Suppressor macrophage treated with lipopolysaccharide for 4 hours (primary cell): ENCODE measurements around the gene NCK1.
"Not testable (repeated sequence)": the region's sequence is repeated elsewhere in the genome, so short reads cannot be mapped to it uniquely, and the experiment has no call there.

Experiments
- DNase-seq: peaks from one replicate; pipeline ENCODE4 v3.0.0-alpha.2; 2020

Gene NCK1

GRCh38 chr3:136869282-136869681, 7.3 kb downstream of the NCK1 start:
- no peak for DNase-seq

- not testable (repeated sequence) for DNase-seq
These were observed 10.2 kb downstream of the NCK1 start for GRCh38 chr3:136872258-136872657.

DNA sequence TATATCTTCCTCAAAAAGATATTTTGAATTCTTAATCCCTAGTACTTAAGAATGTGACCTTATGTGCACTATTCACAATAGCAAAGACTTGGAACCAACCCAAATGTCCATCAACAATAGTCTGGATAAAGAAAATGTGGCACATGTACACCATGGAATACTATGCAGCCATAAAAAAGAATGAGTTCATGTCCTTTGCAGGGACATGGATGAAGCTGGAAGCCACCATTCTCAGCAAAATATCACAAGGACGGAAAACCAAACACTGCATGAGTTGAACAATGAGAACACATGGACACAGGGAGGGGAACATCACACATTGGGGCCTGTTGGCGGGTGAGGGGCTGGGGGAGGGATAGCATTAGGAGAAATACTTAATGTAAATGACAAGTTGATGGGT, 17.5 kb downstream of the NCK1 start:
- DNase-seq = not testable (repeated sequence)

- DNase-seq = no peak
These were observed 20.6 kb downstream of the NCK1 start for GRCh38 chr3:136882571-136882970.

GRCh38 chr3:136883967-136884720, 22.1 kb downstream of the NCK1 start:
- no peak for DNase-seq

DNA sequence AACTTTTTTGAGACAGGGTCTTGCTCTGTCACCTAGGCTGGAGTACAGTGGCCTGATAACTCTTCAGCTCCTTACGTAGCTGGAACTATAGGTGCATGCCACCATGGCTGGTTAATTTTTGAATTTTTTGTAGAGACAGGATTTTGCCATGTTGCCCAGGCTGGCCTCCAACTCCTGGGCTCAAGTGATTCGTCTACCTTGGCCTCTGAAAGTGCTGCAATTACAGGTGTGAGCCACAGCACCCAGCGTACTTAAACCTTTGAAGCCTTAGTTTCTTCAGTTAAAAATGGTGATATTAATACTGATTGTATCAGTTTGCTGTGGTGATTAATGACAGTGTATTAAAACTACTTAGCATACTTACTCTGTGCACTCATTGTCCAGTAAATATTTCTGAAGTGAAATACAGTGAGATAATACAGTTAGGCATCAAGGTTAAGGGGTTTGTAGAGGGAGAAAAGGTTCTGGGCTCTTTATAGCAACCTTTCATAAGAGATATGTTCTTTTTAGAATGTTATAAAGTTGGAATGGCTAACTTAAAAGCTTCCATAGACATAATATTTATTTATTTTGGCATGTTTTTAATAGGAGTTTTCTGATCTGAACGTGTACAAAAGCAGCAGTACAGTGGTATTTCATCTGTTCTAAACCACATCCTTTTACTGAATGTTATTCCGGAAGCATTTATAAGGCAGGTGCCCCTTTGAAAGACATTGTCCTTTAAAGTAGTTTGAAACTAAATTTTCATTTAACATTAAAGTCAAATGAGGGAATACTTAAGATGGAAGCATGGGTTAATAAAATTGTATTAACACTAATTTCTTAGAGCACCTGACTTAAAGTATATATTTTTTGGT, 23.6 kb downstream of the NCK1 start:
- DNase-seq = no peak

GRCh38 chr3:136889947-136890346, 27.9 kb downstream of the NCK1 start:
- DNase-seq = no peak

GRCh38 chr3:136891934-136892855, 30.2 kb downstream of the NCK1 start:
- no peak for DNase-seq

DNA sequence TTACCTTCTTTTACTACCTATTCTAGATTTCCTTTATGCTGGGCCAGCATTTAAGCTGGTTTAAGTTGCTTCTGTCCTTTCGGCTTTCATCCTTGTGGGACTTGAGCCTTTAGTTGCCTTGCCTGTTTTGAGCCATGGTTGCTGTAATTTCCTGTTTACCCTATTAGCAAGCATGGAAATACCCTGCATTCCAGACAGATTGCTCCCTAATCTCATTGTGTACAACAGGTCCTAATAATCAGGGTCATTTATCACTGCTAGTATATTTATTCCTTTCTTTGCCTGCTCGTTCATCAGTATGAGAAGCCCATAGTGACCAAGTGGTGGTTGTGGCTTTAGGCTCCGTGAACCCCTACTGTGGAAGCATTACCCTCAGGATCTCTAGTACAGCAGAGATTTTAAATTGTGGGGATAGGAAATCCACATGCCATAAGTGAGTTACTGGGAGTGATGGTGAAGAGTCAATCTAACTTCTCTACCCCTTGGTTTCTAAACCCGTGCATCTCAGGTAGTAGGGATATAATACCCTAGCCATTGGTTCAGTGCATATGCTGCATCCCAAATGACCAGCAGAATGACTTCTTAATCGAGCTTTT, 31.9 kb downstream of the NCK1 start:
- no peak for DNase-seq

DNA sequence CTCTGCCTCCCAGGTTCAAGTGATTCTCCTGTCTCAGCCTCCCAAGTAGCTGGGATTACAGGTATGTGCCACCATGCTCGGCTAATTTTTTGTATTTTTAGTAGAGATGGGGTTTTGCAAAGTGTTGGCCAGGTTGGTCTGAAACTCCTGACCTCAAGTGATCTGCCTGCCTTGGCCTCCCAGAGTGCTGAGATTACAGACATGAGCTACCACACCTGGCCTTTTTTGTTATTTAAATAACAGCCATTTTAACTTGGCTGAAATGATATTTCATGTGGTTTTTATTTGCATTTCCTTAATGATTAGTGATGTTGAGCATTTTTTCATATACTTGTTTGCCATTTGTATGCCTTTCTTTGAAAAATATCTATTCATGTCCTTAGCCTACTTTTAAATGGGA, 35.2 kb downstream of the NCK1 start:
- not testable (repeated sequence) for DNase-seq

DNA sequence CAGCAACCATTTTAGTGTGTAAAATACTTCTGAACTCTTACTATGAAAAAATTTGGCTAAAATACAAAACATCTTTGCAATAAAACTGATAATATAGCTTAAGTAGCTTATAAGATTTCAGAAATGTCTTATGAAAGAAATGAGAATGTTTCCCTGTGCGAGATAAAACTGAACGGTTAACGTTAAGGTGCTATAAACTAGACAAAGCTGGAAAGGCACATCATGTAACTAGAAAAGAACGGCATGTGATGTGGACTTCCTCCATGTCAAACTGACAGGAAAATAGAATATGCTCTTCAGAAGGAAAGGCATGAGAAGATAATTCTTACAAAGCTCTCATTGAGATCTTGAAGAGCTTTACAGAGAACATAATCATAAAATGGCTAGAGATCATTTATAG, 36.5 kb downstream of the NCK1 start:
- DNase-seq = no peak

DNA sequence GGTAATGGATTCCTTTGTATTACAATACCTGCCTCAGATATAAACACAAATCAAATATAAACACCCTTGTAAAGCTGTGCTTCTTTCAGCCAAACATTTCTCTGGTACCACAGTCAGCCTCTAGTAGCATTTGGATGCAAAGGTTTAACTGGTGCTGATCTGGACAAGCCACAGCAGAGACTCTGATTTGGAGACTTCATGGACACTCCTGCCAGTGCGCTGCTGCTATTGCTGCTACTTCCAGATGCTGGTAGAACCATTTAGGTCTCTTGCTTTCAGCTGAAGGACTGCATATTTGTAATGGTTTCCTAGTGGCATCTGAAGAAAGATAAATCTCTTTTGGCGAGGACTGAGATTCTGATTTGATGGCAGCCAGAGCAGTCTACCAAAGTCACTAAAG, 36.9 kb downstream of the NCK1 start:
- DNase-seq = no peak

- no peak for DNase-seq
These were observed 37.7 kb downstream of the NCK1 start for GRCh38 chr3:136899622-136900158.

GRCh38 chr3:136900694-136901093, 38.7 kb downstream of the NCK1 start:
- DNase-seq = peak; percentile 9

GRCh38 chr3:136901391-136901790, 39.4 kb downstream of the NCK1 start:
- no peak for DNase-seq

GRCh38 chr3:136902530-136902929, 40.5 kb downstream of the NCK1 start:
- DNase-seq = not testable (repeated sequence)

- no peak for DNase-seq
These were observed 41.9 kb downstream of the NCK1 start for GRCh38 chr3:136903899-136904298.

DNA sequence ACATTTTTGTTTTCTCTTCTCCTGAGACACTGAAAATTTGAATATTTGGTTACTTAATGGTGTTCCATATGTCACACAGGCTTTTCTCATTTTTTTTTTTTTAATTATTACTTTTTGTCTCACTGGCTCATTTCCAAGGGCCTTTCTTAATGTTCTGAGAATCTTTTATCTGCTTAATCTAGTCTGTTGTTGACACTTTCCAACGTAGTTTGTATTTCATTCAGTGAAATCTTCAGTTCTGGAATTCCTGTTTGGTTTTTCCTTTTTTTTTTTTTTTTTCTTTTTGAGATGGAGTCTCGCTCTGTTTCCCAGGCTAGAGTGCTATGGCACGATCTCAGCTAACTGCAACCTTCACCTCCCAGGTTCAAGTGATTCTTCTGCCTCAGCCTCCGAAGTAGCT, 42.7 kb downstream of the NCK1 start:
- no peak for DNase-seq

- DNase-seq = no peak
These were observed 43.5 kb downstream of the NCK1 start for GRCh38 chr3:136905549-136905948.

- no peak for DNase-seq
These were observed 44.7 kb downstream of the NCK1 start for GRCh38 chr3:136906725-136907124.

DNA sequence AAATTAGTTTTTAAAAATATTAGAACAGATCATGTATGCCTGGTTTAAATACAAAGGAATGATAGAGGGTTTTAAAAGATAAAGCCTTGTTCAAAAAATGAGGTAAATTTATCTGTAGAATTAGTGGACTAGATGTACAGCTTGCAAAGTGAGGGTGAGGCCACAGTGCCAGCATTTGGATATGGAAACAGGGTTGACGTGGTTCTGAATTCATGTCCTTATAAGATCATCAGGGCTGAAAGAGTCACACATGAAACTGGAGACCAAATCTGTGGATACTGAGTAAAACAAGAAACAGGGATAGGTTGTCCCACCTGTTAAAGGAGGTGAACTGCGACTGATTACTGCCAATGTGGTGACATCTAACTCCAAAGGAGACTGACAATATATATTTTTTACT, 46.3 kb downstream of the NCK1 start:
- DNase-seq = no peak

GRCh38 chr3:136909187-136909586, 47.2 kb downstream of the NCK1 start:
- no peak for DNase-seq
